SU-DHL-6 (cell line): ENCODE data around the gene FOXP4.

ENCODE experiments used
- CTCF ChIP-seq: fragments of 200-600 bp; sonication (generic); IDR thresholded peaks from one replicate; pipeline ENCODE4 v1.5.1; 2017; ENCODE audit warnings: antibody characterized with exemption, mild to moderate bottlenecking, low read length, moderate library complexity; ENCODE audit not compliant: insufficient read depth, poor library complexity, severe bottlenecking
- EZH2phosphoT487 ChIP-seq: fragments of 200-600 bp; sonication (generic), shearing (Covaris generic); conservative IDR thresholded peaks from 2 replicates; pipeline ENCODE4 v1.6.1; 2018; ENCODE audit warnings: mild to moderate bottlenecking, antibody characterized with exemption, low read length, moderate library complexity, mixed read lengths

GRCh38 chr6:41649596-41649995 is 103.4 kb downstream of the FOXP4 start:
- TF ChIP-seq CTCF (no peak), EZH2phosphoT487 (no peak)
